GM19193 (cell line): ENCODE data around the gene SMAD3.

Experiments
- POLR2A ChIP-seq: IDR thresholded peaks from 4 replicates; pipeline ENCODE4 v1.6.1; 2011; ENCODE audit not compliant: insufficient read depth, insufficient read length; ENCODE audit errors: extremely low read depth

Gene SMAD3

GRCh38 chr15:67136802-67137201, 71.4 kb downstream of the SMAD3 start:
- no peak for TF ChIP-seq POLR2A

- TF ChIP-seq POLR2A, result no peak
Measured at GRCh38 chr15:67137319-67137718, 71.9 kb downstream of the SMAD3 start.

- TF ChIP-seq POLR2A, result no peak
Measured at GRCh38 chr15:67137951-67138848, 72.8 kb downstream of the SMAD3 start.

- no peak for TF ChIP-seq POLR2A
Measured at GRCh38 chr15:67138891-67139855, 73.8 kb downstream of the SMAD3 start.

- no peak for TF ChIP-seq POLR2A
Measured at GRCh38 chr15:67140078-67140833, 74.9 kb downstream of the SMAD3 start.

- no peak for TF ChIP-seq POLR2A
Measured at GRCh38 chr15:67142092-67142766, 76.8 kb downstream of the SMAD3 start.

GRCh38 chr15:67142767-67143100, 77.3 kb downstream of the SMAD3 start:
- TF ChIP-seq POLR2A, result no peak

GRCh38 chr15:67143646-67144045, 78.2 kb downstream of the SMAD3 start:
- TF ChIP-seq POLR2A, result no peak

GRCh38 chr15:67144609-67145311, 79.4 kb downstream of the SMAD3 start:
- TF ChIP-seq POLR2A, result no peak

GRCh38 chr15:67145312-67145610, 79.9 kb downstream of the SMAD3 start:
- TF ChIP-seq POLR2A, result no peak

- TF ChIP-seq POLR2A, result no peak
Measured at GRCh38 chr15:67145710-67146109, 80.3 kb downstream of the SMAD3 start.

- no peak for TF ChIP-seq POLR2A
Measured at GRCh38 chr15:67146234-67146633, 80.8 kb downstream of the SMAD3 start.

GRCh38 chr15:67146875-67147381, 81.5 kb downstream of the SMAD3 start:
- no peak for TF ChIP-seq POLR2A
